Measurements from ENCODE around the gene SAYSD1.

SAYSD1 gene

DNA sequence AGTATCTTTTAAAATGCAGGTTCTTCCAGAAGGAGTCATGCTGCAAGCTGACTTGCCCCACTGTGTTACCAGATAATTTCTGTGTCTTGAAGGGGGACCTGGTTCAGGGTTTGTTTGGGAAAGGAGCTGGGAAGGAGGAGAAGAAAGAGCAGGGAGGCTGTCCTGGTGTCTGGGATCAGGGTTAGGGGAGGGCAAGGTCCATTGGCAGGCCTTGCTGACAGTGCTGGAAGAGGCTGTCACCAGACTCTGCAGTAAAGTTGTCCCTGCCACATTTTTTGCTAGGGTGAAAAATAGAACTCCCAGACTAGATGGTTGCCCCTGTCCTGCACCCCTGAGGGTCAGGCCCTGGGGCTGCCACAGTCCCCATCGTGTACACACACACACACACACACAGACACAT lies 51.5 kb downstream of the SAYSD1 start:
- H3K27me3 Mint-ChIP-seq (ENCODE audit: low read depth): peaks cover 14% of the 10 kb centered on the region
- no peak for DNase-seq (ENCODE audit: low spot score)
- no peaks in the 10 kb centered on the region for H3K36me3 Mint-ChIP-seq (ENCODE audit: low read depth)
- no peak overlapping the region for H3K27ac Mint-ChIP-seq
- no peaks in the 10 kb centered on the region for H3K9me3 Mint-ChIP-seq
- H3K4me3 Mint-ChIP-seq: no peak overlapping the region
- no peaks in the 10 kb centered on the region for H3K4me1 Mint-ChIP-seq (ENCODE audit: low read depth)

DNA sequence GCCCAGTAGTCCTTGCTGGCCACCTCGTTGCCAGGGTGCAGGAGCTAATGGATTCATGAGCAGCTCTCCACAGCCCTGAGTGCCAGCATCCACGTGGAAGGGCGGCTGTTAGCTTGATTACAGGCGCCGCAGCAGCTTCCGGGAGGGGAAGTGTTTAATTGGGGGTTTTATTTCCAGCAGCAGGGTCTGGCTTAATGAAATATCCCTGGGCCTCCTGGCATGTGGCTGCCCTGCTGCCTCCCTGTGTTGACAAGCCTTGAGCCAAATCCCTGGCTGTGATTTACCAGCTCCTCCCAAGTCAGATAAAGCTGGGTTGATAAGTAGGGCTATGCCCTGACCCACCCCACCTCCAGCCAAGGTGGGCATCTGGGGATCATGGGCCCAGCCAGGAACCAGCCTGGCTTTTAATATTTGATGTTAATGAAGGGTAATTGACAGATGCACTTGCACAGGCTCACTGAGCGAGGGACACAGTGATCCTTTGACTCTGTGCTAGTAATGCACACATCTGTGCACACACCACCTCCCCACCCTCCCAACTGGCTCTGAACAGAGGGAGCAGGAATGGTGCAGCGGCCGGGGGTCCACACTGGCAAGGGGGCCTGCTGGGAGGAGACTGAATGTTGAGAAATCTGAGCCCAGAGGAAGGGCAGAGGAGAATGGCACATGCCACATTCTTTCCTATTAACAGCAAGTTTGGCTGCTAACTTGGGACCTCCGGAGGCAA lies 52.8 kb downstream of the SAYSD1 start:
- Mint-ChIP-seq H3K36me3 (ENCODE audit: low read depth) (no peaks in the 10 kb centered on the region), H3K4me3 (no peak overlapping the region), H3K4me1 (ENCODE audit: low read depth) (no peaks in the 10 kb centered on the region), H3K27ac (no peak overlapping the region), H3K9me3 (no peaks in the 10 kb centered on the region), H3K27me3 (ENCODE audit: low read depth) (peaks cover 10% of the 10 kb centered on the region)
- DNase-seq (ENCODE audit: low spot score): no peak

DNA sequence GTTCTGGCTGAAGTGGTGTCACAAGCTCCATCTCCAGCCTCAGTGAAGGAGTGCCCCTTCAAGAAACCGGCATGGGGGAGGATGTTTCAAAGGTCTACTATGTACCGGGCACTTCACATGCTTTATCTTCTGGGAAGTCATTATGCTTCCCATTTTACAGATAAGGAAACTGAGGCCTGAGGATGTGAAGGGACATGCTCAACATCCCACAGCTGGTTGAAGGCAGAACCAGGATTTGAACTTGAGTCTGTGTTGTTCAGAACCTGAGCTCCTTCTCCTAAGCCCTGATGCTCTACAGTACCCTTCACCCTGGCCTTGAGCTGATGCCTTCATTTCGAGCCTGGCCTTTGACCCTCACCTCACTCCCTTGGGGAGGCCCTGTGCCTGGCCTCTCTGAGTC lies 53.4 kb downstream of the SAYSD1 start:
- H3K4me3 Mint-ChIP-seq: no peak overlapping the region

DNA sequence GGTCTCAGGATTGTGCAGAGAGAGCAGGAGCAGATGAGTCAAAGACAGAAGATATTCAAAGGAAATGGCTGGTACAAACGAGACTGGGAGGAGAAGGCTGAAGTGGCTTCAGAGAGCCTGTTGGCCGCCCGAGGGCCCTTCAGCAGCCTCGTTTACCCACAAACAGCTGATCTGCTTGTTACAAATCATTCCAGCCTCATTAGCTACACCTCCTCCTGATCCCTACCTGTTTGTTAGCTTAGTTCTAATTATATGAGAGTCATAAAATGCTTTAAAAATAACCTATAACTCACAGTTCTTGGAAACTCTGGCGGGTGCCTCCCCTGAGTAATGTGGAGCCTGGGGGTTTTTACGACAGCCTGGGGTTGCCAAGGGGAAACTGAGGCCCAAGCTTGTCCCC lies 53.8 kb downstream of the SAYSD1 start:
- no peaks in the 10 kb centered on the region for H3K36me3 Mint-ChIP-seq (ENCODE audit: low read depth)
- peaks cover 10% of the 10 kb centered on the region for H3K27me3 Mint-ChIP-seq (ENCODE audit: low read depth)
- no peak for DNase-seq (ENCODE audit: low spot score)
- H3K4me3 Mint-ChIP-seq: no peak overlapping the region
- H3K27ac Mint-ChIP-seq: no peak overlapping the region
- no peaks in the 10 kb centered on the region for H3K4me1 Mint-ChIP-seq (ENCODE audit: low read depth)
- no peaks in the 10 kb centered on the region for H3K9me3 Mint-ChIP-seq

More for the DNA sequence above, 53.4 kb downstream of the SAYSD1 start:
- H3K27ac Mint-ChIP-seq: no peak overlapping the region
- no peaks in the 10 kb centered on the region for H3K9me3 Mint-ChIP-seq
- no peaks in the 10 kb centered on the region for H3K36me3 Mint-ChIP-seq (ENCODE audit: low read depth)
- peaks cover 10% of the 10 kb centered on the region for H3K27me3 Mint-ChIP-seq (ENCODE audit: low read depth)
- DNase-seq (ENCODE audit: low spot score): no peak
- no peaks in the 10 kb centered on the region for H3K4me1 Mint-ChIP-seq (ENCODE audit: low read depth)

DNA sequence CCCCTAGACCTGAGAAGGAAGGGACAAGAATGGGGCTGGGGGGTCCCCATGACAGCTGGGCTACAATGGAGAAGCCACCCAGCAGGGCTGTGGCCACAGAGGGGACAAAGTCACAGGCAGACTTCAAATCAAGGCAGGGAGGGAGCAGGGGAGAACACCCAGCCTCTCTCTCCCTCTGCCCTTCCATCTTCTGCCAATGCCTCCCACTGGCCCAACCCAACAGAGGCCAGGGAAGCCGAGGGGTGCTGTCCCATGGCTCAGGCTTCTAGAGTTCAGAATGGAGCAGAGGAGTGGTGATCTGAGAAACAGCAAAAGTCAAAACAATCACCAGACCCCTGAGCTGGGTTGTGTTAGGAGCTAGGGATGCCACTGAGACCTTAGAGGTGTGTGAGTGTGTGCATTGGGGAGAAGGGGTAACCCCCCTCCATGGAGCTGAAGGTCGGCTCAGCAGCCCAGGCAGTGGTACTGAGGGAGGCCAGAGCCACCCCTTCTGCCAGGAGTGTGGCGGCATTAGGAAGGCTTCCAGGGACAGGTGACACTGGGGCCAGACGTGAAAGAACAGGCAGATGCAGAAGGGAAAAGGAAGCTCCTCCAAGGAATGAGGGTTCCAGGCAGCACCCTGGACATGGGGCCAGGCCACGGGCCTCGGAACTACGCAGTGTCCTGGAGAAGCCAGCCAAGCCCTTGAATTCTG lies 54.4 kb downstream of the SAYSD1 start:
- Mint-ChIP-seq H3K4me1 (ENCODE audit: low read depth) (no peaks in the 10 kb centered on the region), H3K27ac (no peak overlapping the region), H3K27me3 (ENCODE audit: low read depth) (peaks cover 10% of the 10 kb centered on the region), H3K9me3 (no peaks in the 10 kb centered on the region), H3K36me3 (ENCODE audit: low read depth) (no peaks in the 10 kb centered on the region), H3K4me3 (no peak overlapping the region)
- no peak for DNase-seq (ENCODE audit: low spot score)

DNA sequence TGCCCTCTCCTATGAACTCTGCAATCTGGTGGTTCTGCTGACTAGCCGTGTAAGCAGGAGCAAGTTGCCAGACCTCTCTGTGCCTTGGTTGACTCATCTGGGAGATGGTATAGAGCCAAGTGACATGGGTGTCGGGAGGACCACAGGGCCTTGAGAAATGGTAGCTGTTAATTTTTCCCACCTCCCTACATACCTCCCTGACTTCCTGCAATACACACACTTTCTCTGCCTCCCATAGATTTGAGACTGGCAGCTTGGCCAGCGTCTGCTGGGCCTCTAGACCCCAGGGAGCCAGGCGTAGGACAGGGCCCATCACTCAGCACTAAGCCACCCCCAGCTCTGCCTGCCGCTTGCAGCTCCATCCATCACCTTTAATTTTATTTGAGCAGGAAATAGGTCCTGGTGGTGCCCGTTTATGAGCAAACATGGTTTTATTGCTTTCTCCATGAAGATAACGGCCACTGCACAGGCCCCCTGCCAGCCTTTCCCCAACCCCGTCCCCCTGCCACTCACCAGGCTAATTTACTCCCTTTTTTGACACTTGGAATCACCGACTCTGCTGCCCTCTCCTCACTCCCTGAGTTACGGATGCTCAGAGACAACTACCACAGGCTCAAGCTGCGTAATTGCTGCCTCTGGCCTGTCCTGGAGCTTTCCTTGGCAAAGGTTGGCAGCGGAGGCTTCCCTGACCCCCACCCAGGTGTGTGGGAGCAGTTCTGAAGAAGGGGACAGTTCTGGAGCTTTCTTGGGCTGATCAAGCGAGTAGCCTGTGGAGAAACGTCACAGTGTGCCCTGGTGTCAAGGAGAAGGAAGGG lies 55.3 kb downstream of the SAYSD1 start:
- Mint-ChIP-seq H3K27me3 (ENCODE audit: low read depth) (peaks cover 7% of the 10 kb centered on the region), H3K9me3 (no peaks in the 10 kb centered on the region), H3K4me1 (ENCODE audit: low read depth) (no peaks in the 10 kb centered on the region), H3K36me3 (ENCODE audit: low read depth) (no peaks in the 10 kb centered on the region), H3K4me3 (no peak overlapping the region), H3K27ac (no peak overlapping the region)
- DNase-seq (ENCODE audit: low spot score): no peak

DNA sequence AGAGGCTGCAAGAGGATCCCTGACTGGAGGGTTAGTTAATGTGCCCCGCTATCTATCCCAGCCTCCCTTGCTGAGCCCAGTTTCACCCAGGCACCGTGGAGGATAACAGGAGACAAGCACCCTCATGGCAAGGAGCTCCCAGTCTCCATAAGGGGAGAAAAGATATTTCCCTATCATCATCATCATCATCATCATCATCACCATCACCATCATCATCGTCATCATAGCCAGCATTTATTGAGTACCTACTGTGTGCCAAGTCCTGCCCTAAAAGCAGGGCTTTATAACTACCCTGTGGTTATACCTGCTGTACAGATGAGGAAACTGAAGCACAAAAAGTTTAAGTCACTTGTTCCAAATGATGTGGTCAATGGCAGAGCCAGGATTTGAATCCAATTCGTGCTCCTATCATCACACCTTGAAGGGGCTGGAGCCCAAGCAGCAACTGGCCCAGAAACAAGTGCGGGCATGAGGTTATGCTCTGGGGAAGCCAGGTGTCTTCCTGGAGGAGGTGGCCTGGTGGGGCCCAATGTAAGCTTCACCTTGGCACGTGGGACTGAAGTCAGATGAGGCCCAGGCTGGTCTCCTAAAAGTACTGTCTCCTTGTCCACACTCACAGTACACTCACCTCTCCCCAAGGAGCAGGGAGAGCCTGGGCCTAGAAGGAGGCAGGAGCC lies 56.4 kb downstream of the SAYSD1 start:
- Mint-ChIP-seq H3K4me3 (no peak overlapping the region), H3K27ac (no peak overlapping the region), H3K4me1 (ENCODE audit: low read depth) (no peaks in the 10 kb centered on the region), H3K27me3 (ENCODE audit: low read depth) (peaks cover 6% of the 10 kb centered on the region), H3K9me3 (no peaks in the 10 kb centered on the region), H3K36me3 (ENCODE audit: low read depth) (no peaks in the 10 kb centered on the region)
- no peak for DNase-seq (ENCODE audit: low spot score)

DNA sequence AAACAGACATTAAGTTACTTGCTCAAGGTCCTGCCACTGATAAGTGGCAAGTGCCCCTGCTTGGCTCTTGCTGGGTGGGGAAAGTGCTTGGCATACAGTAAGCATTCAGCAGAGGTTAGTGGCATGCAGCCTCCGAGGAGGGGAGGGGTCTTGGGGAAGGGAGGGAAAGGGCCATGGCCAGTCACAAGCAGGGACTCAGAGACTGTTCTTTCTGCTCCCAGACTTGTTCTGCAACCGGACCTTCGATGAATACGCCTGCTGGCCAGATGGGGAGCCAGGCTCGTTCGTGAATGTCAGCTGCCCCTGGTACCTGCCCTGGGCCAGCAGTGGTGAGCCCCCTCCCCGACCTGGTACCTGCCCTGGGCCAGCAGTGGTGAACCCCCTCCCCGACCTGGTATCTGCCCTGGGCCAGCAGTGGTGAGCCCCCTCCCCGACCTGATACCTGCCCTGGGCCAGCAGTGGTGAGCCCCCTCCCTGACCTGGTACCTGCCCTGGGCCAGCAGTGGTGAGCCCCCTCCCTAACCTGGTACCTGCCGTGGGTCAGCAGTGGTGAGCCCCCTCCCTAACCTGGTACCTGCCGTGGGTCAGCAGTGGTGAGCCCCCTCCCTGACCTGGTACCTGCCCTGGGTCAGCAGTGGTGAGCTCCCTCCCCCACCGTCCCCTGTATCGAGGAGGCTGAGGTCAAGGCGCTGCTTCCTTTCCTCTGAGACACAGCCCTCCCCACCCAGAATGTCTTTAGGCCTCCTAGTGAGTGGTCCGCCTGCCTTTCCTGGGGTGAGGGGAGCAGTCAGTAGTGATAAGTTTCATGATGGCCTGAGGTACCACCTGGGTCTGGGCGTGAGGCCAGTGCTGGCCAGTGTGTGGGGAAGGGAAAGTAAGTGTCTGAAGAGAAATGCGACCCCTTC lies 57.5 kb downstream of the SAYSD1 start:
- H3K27me3 Mint-ChIP-seq (ENCODE audit: low read depth): peaks cover 2% of the 10 kb centered on the region
- H3K4me1 Mint-ChIP-seq (ENCODE audit: low read depth): no peaks in the 10 kb centered on the region
- no peak overlapping the region for H3K4me3 Mint-ChIP-seq
- H3K9me3 Mint-ChIP-seq: no peaks in the 10 kb centered on the region
- no peak for DNase-seq (ENCODE audit: low spot score)
- H3K27ac Mint-ChIP-seq: no peak overlapping the region
- no peaks in the 10 kb centered on the region for H3K36me3 Mint-ChIP-seq (ENCODE audit: low read depth)

DNA sequence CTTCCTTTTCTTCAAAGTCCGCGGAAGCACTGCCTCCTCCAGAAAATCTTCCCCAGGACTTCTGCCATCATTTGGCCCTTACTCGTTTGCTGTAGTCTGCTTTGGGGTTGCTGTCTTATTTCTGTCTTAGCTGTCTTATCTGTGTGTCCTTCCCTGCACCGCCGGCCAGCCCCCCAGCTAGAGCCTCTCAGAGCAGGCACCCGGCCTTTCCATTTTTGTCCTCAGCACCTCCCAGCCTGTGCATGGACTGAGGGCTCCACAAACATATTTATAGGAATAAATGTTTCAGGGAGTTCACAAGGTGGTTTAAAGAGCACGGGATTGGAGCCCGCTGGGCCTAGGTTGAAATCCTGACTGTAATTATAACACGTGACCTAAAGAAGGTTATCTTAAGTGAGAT lies 58.3 kb downstream of the SAYSD1 start:
- H3K27me3 Mint-ChIP-seq (ENCODE audit: low read depth): peaks cover 2% of the 10 kb centered on the region
- no peaks in the 10 kb centered on the region for H3K36me3 Mint-ChIP-seq (ENCODE audit: low read depth)
- H3K27ac Mint-ChIP-seq: no peak overlapping the region
- H3K4me1 Mint-ChIP-seq (ENCODE audit: low read depth): peaks cover 4% of the 10 kb centered on the region
- no peak overlapping the region for H3K4me3 Mint-ChIP-seq
- DNase-seq (ENCODE audit: low spot score): no peak
- H3K9me3 Mint-ChIP-seq: no peaks in the 10 kb centered on the region

DNA sequence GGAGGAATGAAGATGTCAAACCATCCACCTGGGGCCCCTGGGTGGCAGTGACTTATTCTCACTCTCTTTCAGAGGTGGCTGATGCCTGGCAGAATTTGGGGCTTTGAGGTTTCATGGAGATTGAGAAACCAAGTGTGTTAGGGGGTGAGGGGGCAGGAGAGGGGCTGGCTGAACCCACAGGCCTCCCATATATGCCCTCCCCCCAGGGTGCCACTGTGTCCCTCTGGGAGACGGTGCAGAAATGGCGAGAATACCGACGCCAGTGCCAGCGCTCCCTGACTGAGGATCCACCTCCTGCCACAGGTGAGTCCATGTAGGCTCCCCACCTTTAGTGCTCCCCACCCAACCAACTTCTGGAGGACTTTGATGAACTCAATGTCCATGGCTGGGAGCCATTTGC lies 58.8 kb downstream of the SAYSD1 start:
- Mint-ChIP-seq H3K4me3 (no peak overlapping the region), H3K4me1 (ENCODE audit: low read depth) (peaks cover 9% of the 10 kb centered on the region), H3K27ac (no peak overlapping the region), H3K27me3 (ENCODE audit: low read depth) (peaks cover under 1% of the 10 kb centered on the region), H3K36me3 (ENCODE audit: low read depth) (no peaks in the 10 kb centered on the region), H3K9me3 (no peaks in the 10 kb centered on the region)
- DNase-seq (ENCODE audit: low spot score): no peak

DNA sequence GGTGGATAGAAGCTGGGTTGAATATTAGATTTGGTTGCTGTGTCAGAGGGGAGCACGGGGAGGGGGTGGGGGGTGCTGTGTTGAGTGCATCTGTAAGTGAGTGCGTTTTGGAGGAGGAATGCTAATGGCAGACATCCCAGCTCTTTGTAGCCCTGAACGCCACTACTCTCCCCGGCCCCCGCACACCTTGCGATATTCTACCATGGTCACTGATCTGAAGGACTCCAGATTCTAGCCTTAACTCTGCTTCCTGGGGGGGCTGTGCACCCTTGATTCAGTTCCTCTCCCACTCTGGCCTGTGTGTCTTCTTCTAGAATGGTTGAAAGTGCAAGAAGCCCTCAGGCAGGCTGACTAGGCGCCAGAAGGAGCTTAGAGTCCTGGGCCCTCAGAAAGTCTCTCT lies 59.3 kb downstream of the SAYSD1 start:
- no peaks in the 10 kb centered on the region for H3K36me3 Mint-ChIP-seq (ENCODE audit: low read depth)
- no peaks in the 10 kb centered on the region for H3K9me3 Mint-ChIP-seq
- peaks cover 6% of the 10 kb centered on the region for H3K27me3 Mint-ChIP-seq (ENCODE audit: low read depth)
- no peak overlapping the region for H3K27ac Mint-ChIP-seq
- no peak overlapping the region for H3K4me3 Mint-ChIP-seq
- DNase-seq (ENCODE audit: low spot score): no peak
- peaks cover 14% of the 10 kb centered on the region for H3K4me1 Mint-ChIP-seq (ENCODE audit: low read depth)

DNA sequence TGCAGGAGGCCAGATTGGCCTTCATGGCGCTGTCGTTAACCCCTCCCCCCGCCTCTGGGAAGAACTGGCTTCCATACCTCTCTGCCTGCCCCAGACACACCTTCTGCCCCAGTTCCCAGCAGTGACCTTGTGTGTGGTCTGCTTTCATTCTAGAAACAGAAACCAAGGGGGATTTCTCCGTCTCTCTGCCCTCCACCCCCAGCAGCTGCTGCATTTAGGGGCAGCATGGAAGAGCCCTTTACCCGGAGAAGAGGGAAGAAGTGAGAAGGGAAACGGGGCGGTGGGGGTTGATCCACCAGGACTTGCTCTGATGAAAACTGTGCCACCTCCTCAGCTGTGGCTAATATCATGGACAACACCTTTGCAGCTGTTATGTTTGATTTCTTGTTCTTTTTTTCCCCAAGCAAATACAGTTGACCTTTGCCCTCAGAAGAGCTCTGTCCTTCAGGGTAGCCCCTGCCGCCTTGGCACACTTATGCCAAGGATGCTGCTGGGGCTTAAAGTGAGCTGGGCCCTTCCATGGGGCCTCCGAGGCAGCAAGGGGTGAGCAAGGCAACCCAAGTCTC lies 60.3 kb downstream of the SAYSD1 start:
- H3K4me3 Mint-ChIP-seq: no peak overlapping the region
- H3K27me3 Mint-ChIP-seq (ENCODE audit: low read depth): peaks cover 16% of the 10 kb centered on the region
- H3K27ac Mint-ChIP-seq: no peak overlapping the region
- DNase-seq (ENCODE audit: low spot score): no peak
- H3K4me1 Mint-ChIP-seq (ENCODE audit: low read depth): peaks cover 17% of the 10 kb centered on the region
- no peaks in the 10 kb centered on the region for H3K9me3 Mint-ChIP-seq
- H3K36me3 Mint-ChIP-seq (ENCODE audit: low read depth): no peaks in the 10 kb centered on the region
